ACC112 (cell line): ENCODE measurements around the gene IL10RB.

Experiments
- H2AFZ ChIP-seq: fragments of 200-600 bp; sonication (generic); one replicate; pipeline ENCODE4 v1.6.0; 2017; ENCODE audit warnings: antibody characterized with exemption, low read length; ENCODE audit not compliant: unreplicated experiment
- H3K27ac ChIP-seq: fragments of 200-600 bp; sonication (generic); 2 replicates; pipeline ENCODE4 v1.5.1; 2014; ENCODE audit warnings: low read depth, mild to moderate bottlenecking, antibody characterized with exemption, low read length, moderate library complexity
- H3K27me3 ChIP-seq: fragments of 200-600 bp; sonication (generic); 2 replicates; pipeline ENCODE4 v1.6.1; 2014; ENCODE audit warnings: mild to moderate bottlenecking, antibody characterized with exemption, low read length, moderate library complexity, mixed read lengths; ENCODE audit not compliant: insufficient read depth
- H3K36me3 ChIP-seq: fragments of 200-600 bp; sonication (generic); 2 replicates; pipeline ENCODE4 v1.6.1; 2016; ENCODE audit warnings: mild to moderate bottlenecking, antibody characterized with exemption, low read length, moderate library complexity, mixed read lengths; ENCODE audit not compliant: insufficient read depth
- H3K4me1 ChIP-seq: fragments of 200-600 bp; sonication (generic); one replicate; pipeline ENCODE4 v1.6.1; 2016; ENCODE audit warnings: low read length, mixed read lengths; ENCODE audit not compliant: insufficient read depth, unreplicated experiment, control insufficient read depth
- H3K4me3 ChIP-seq: fragments of 200-600 bp; sonication (generic); 2 replicates; pipeline ENCODE4 v1.5.1; 2014; ENCODE audit warnings: mild to moderate bottlenecking, low read depth, low read length
- H3K79me2 ChIP-seq: fragments of 200-600 bp; sonication (generic); one replicate; pipeline ENCODE4 v1.6.0; 2016; ENCODE audit warnings: low read length; ENCODE audit not compliant: control insufficient read depth, unreplicated experiment, insufficient read depth

Gene IL10RB

DNA sequence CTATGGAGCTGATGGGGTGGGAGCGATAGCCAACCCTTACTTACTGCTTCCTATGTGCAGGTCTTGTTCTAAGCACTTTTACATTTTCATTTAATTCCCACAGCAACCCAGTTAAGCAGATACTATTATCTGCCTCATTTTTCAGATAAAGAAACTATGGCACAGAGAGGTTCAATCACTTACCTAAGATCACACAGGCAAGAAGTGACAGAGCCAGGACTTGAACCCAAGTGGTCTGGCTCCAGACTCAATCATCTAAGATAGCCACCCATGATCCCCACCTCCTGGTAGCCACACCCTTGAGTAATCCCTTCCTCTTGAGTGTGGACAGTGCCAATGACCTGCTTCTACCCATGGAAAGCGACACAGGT is 35.5 kb downstream of the IL10RB start:
- H3K27ac ChIP-seq: no peak overlapping the region
- no peaks in the 10 kb centered on the region for H3K4me1 ChIP-seq
- no peaks in the 10 kb centered on the region for H3K36me3 ChIP-seq
- H3K79me2 ChIP-seq: no peaks in the 10 kb centered on the region
- no peak overlapping the region for H3K4me3 ChIP-seq
- no peaks in the 10 kb centered on the region for H3K27me3 ChIP-seq
- H2AFZ ChIP-seq: no peak overlapping the region

GRCh38 chr21:33302055-33302454 is 35.9 kb downstream of the IL10RB start:
- Histone ChIP-seq H3K4me3 (no peak overlapping the region), H3K27ac (no peak overlapping the region), H3K36me3 (no peaks in the 10 kb centered on the region), H3K4me1 (no peaks in the 10 kb centered on the region), H3K27me3 (no peaks in the 10 kb centered on the region), H2AFZ (no peak overlapping the region), H3K79me2 (no peaks in the 10 kb centered on the region)

DNA sequence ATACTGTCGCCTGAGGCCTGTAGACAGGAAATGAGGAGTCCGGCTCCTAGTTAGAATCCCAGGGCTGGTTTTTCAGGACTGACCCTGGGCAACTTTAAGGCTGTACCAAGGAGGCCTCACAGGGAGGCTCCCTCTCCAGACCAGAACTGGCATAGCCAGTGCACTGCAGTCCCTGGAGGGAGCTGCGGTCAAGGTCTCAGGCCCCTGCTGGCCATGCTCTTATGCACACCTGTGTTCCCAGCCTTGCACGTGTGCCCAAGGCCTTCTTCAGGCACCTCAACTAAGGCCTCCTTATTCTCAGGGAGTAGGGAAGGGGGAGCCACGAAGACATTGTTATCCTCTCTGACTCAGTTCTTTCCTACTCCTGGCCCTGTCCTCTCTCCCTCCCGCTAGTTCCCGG is 36.6 kb downstream of the IL10RB start:
- Histone ChIP-seq H3K4me3 (no peak overlapping the region), H3K79me2 (no peaks in the 10 kb centered on the region), H2AFZ (no peak overlapping the region), H3K4me1 (no peaks in the 10 kb centered on the region), H3K36me3 (no peaks in the 10 kb centered on the region), H3K27me3 (no peaks in the 10 kb centered on the region), H3K27ac (no peak overlapping the region)

DNA sequence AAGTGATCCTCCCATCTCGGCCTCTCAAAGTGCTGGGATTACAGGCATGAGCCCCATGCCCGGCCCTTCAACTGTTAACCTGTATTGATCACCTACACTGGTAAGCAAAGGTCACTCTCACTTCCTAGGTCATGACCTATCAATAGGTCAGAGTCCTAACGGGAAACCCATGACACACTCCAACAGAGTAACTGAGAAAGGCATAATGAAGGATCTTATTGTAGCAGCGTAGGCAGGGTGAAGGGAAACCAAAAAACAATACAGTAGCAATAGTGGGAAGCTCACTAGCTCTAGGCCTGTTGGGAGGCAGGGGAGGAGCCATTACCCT is 39.1 kb downstream of the IL10RB start:
- no peak overlapping the region for H2AFZ ChIP-seq
- H3K4me3 ChIP-seq: no peak overlapping the region
- H3K36me3 ChIP-seq: no peaks in the 10 kb centered on the region
- no peak overlapping the region for H3K27ac ChIP-seq
- no peaks in the 10 kb centered on the region for H3K27me3 ChIP-seq
- H3K4me1 ChIP-seq: no peaks in the 10 kb centered on the region
- no peaks in the 10 kb centered on the region for H3K79me2 ChIP-seq

GRCh38 chr21:33305938-33306337 is 39.8 kb downstream of the IL10RB start:
- H3K27ac ChIP-seq: no peak overlapping the region
- no peaks in the 10 kb centered on the region for H3K79me2 ChIP-seq
- no peaks in the 10 kb centered on the region for H3K27me3 ChIP-seq
- H3K36me3 ChIP-seq: no peaks in the 10 kb centered on the region
- no peak overlapping the region for H2AFZ ChIP-seq
- no peak overlapping the region for H3K4me3 ChIP-seq
- no peaks in the 10 kb centered on the region for H3K4me1 ChIP-seq

DNA sequence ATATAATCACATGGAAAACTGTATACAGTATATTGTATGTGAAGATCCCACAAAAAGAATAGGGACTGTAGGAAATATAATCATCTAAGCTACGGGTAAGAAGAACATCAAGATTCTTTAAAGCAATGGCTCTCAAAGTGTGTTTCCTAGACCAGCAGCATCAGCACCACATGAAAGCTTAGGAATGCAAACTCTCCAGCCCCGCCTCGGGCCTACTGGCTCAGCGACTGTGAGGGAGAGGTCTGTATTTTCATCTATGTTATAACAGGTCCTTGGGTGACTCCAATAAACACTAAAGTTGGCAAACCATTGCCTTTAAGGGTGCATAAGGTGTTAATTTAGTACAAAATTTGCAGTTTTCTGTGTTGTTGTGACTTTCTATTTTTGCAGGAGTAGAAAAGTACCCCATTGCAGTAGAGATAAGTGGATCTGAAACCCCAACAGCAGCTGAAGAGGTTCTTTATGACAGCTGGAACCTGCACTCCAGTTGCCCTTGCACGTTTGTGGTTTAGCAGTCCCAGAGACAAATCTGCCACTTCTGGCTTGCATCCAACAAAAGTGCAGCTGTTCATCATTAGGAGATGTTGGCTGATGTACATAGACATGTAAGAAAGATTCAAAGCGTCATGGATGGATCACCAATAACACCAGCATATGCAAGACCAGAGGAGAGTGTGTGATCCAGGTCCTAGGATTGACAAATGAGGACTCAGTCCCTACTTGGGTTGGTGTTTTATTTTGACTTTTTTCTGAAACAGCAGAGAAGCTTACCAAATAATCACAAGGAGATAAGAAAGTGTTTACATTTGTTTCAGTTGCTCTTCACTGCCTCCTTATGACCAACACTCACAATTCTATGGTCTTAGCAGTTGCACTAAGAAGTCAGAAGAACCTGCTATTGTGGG is 42.7 kb downstream of the IL10RB start:
- Histone ChIP-seq H3K36me3 (no peaks in the 10 kb centered on the region), H2AFZ (no peak overlapping the region), H3K27ac (no peak overlapping the region), H3K4me1 (no peaks in the 10 kb centered on the region), H3K4me3 (no peak overlapping the region), H3K27me3 (peaks cover 7% of the 10 kb centered on the region; the same call in 1 of the 2 replicates), H3K79me2 (no peaks in the 10 kb centered on the region)

DNA sequence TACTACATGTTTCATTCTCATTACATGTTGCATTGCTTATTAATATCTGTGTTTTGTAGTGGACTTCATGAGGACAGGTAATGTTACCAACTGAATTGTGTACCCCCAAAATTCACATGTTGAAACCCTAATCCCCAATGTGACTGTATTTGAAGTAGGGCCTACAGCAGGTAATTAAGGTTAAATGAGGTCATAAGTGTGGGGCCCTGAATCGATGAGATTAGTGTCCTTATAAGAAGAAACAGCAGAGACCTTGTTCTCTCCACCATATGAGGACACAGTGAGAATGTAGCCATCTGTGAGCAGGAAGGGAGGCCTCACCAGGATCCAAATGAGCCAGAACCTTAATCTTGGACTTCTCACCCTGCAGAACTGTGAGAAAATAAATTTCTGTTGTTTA is 43.6 kb downstream of the IL10RB start:
- Histone ChIP-seq H3K27me3 (peaks cover 17% of the 10 kb centered on the region; the same call in 1 of the 2 replicates), H3K27ac (no peak overlapping the region), H2AFZ (no peak overlapping the region), H3K79me2 (no peaks in the 10 kb centered on the region), H3K36me3 (no peaks in the 10 kb centered on the region), H3K4me3 (no peak overlapping the region), H3K4me1 (no peaks in the 10 kb centered on the region)

- Histone ChIP-seq H3K4me1 (no peaks in the 10 kb centered on the region), H3K27ac (no peak overlapping the region), H3K27me3 (peaks cover 30% of the 10 kb centered on the region), H3K79me2 (no peaks in the 10 kb centered on the region), H3K4me3 (no peak overlapping the region), H2AFZ (no peak overlapping the region), H3K36me3 (no peaks in the 10 kb centered on the region)
Measured at GRCh38 chr21:33312121-33312520, 46.0 kb downstream of the IL10RB start.

- Histone ChIP-seq H3K4me1 (no peaks in the 10 kb centered on the region), H3K27ac (no peak overlapping the region), H3K36me3 (no peaks in the 10 kb centered on the region), H3K79me2 (no peaks in the 10 kb centered on the region), H2AFZ (no peak overlapping the region), H3K4me3 (no peak overlapping the region), H3K27me3 (peaks cover 35% of the 10 kb centered on the region)
Measured at GRCh38 chr21:33313183-33313582, 47.0 kb downstream of the IL10RB start.

DNA sequence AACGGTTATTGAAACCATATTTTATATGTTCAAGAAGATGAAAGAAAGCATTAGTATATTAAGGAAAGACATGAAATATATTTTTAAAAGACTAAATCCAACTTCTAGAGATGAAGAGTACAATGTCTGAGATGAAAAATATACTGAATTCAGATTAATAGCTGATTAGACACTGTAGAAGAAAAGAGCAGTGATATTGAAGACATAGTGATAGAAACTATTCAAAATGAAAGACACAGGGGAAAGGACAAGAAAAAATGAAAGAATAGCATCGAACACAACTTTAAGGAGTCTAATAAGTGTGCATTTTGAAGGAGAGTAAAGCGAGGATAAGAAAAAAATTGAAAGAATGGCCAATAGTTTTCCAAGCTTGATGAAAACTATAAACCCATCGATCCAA is 47.4 kb downstream of the IL10RB start:
- Histone ChIP-seq H3K4me3 (no peak overlapping the region), H3K27me3 (peaks cover 38% of the 10 kb centered on the region), H3K36me3 (no peaks in the 10 kb centered on the region), H3K79me2 (no peaks in the 10 kb centered on the region), H3K4me1 (no peaks in the 10 kb centered on the region), H3K27ac (no peak overlapping the region), H2AFZ (no peak overlapping the region)

DNA sequence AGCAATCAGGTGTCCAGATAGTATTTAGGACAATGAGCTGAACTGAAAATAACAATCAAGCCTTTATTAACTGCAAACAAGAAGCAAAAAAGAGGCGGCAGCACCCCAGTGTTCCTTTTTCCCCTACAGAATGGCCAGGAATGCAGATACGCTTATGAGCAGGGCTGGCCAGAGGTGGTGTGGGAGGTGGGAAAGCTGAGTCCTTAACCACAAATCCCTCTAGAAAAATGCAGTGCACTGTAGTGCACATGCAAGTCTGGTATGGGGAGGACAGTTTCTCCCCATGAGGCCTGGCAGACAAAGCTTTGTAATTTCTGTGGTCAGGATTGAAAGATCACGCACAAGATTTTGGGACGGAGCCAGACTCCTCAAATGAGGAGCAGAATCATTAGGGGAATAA is 47.9 kb downstream of the IL10RB start:
- Histone ChIP-seq H2AFZ (no peak overlapping the region), H3K4me3 (no peak overlapping the region), H3K36me3 (no peaks in the 10 kb centered on the region), H3K27ac (no peak overlapping the region), H3K27me3 (peaks cover 38% of the 10 kb centered on the region), H3K79me2 (no peaks in the 10 kb centered on the region), H3K4me1 (no peaks in the 10 kb centered on the region)
